ENCODE results near the gene CEMIP.

CEMIP gene

DNA sequence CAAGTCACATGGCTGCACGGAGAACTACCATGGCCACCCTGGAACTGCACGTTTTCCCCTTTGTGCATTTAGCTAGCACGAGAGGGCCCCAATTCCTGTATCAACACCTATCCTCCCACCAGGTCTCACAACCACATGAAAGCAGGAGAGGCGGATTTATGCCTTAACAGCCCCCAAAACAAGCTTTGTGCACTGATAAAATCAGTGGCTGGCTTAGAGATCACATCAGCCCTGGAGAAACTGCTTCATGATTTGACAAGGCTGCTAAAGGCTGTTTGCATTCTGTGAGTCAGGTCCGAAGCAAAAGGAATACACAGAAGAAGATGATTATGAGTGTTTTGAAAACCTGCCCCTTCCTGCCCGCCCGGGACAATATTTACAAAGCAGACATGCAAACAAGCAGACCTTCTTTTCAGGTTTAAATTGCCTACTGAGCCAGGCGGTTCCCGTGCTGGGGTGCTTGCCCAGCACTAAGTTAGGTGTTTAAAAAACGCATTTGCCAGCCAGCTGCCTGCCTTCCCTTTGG lies 25.9 kb downstream of the CEMIP start:
- TF ChIP-seq ZNF274 (IDR thresholded peaks at IDR 0.05; ENCODE audit: low read depth, low read length), result no peak
- no peak overlapping the region for H3K4me3 ChIP-seq (ENCODE audit: low read length)

DNA sequence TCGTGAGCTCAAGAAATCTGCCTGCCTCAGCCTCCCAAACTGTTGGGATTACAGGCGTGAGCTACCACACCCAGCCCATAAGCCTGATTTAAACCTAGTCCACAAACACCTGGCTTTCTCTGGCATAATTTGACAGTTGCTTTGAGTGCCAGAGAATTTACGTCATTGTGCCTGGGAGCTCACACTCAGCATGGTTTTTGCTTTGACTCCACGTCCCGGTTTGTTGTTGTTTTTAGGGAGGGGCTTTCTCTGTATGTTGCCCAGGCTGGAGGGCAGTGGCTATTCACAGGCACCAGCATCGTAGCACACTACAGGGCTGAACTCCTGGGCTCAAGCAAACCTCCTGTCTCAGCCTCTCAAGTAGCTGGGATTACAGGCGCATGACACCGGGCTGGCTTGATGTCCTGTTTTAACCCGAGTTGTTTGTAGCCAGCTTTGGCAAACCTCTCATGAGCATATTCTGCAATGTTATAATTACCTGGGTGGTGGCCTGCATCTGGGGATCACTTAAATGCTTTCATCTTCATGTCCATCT lies 32.7 kb downstream of the CEMIP start:
- no peak for TF ChIP-seq ZNF274 (IDR thresholded peaks at IDR 0.05; ENCODE audit: low read depth, low read length)

DNA sequence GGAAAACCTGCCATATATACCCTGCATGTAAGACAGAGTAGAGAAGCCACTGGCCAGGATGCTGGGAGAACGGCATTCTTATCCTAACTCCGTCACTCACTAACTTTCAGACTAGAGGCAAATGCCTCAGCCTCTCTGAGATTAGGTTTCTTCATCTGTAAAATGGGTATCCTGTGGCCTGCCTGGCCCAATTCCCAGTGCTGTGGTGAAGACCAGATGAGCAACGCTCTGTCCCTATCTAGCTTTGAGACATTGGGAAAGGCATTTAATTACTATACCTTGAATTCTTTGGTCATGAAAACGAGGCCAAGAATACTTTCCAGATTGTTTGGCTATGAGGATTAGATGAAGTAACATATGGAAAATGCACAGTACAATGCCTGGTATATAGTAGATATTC lies 35.9 kb downstream of the CEMIP start:
- no peak overlapping the region for H3K4me3 ChIP-seq (ENCODE audit: low read length)
- no peak for TF ChIP-seq ZNF274 (IDR thresholded peaks at IDR 0.05; ENCODE audit: low read depth, low read length)

More for the DNA sequence above, 32.7 kb downstream of the CEMIP start:
- no peak overlapping the region for H3K4me3 ChIP-seq (ENCODE audit: low read length)

DNA sequence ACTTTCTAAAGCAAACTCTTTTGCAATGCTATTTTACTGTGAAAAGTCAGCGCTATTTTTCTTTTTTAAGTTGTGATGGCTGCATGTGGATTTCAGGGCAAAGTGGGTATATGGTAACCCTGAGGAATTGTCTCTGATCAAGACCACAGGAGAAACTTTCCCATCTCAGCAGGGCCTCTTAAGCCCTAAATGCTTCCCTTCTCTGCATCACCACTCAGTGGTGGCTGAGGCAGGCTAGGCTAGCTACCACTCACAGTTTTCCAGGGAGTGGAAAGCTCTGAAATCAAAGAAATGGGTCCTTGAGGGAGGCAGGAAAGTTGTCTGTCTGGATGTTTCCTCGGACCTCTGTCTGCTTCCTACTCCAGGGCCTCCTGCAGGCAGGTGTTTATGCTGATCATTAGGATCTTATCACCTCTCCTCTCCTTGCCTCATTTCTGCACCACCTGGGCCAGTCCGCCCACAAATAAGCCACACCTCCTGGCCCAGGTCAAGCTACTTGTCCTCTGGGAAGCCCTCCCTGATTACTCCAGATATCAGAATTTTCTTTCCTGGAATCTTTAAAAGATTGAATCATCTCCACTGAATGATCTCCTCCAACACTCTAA lies 37.0 kb downstream of the CEMIP start:
- no peak overlapping the region for H3K4me3 ChIP-seq (ENCODE audit: low read length)
- TF ChIP-seq ZNF274 (IDR thresholded peaks at IDR 0.05; ENCODE audit: low read depth, low read length), result no peak

DNA sequence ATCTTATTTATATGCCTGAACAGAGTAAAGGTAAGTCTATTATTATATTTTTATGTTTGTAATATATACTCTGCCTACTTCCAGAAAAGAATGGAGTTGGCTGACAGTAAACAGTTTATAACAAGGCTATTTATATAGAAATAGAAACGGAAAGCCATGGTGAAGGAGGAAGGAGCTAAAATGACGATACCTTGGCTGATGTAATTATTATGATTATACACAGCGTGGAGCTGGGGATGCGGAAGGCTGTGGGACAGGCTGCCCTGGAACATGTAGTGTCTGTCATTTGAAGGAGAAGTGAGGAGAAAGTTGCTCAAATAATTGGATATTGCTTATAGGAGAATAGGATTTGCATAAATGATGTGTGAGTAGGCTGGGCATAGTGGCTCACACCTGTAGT lies 37.8 kb downstream of the CEMIP start:
- no peak for TF ChIP-seq ZNF274 (IDR thresholded peaks at IDR 0.05; ENCODE audit: low read depth, low read length)
- no peak overlapping the region for H3K4me3 ChIP-seq (ENCODE audit: low read length)

DNA sequence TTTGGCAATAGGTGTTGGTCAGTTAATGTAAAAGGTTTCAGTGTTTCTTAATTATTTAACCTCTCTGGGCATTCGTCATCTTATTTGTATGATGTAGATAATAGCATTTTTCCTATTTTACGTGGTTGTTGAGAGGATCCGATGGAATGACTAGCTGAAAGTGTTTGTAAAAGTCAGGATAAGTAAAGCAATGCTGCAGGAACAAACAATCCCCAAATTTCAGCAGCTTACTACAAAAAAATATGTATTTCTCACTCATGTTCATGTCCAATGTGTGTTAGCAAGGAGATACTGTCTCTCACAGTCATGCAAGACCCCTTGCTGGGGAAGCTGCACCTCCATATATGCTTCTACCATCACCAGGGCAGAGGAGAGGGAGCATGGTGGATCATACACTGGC lies 38.7 kb downstream of the CEMIP start:
- H3K4me3 ChIP-seq (ENCODE audit: low read length), result no peak overlapping the region
- no peak for TF ChIP-seq ZNF274 (IDR thresholded peaks at IDR 0.05; ENCODE audit: low read depth, low read length)

DNA sequence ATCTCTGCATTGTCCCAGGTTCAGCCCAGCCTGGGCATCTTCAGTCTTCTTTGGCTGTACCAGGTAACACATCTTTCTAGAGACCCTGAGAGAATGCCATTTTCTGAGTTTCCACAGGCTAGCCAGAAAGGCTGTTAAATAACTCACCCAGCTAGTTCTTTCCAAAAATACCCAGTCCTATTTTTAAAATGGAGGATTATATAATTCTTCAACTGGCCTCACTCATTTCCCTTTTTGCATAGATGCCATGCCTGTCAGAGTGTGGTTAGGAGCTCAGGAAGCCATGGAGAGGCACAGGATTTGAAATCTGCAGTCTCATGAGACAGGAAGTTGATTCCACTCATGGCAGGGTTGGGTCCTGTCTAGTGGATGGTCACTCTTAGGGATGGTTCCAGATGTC lies 39.8 kb downstream of the CEMIP start:
- H3K4me3 ChIP-seq (ENCODE audit: low read length), result no peak overlapping the region
- TF ChIP-seq ZNF274 (IDR thresholded peaks at IDR 0.05; ENCODE audit: low read depth, low read length), result no peak

DNA sequence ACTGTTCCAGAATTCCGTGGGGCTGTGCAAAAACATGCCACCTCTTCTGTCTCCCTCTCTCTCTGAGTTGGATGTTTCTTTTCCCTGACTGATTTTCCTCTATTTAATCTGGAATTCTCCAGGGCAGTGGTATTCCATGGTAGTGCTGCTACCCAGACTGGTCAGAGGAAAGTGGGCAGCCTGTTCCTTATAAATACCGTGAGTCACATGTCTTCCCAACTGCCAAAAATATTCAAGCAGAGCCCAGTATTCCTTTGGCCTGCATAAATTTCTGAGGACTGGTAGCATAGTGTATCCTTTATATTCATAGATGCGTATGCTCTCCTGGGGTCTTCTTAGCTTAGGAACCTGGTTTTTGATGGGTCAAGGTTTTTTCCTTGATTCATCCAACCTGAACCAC lies 40.9 kb downstream of the CEMIP start:
- TF ChIP-seq ZNF274 (IDR thresholded peaks at IDR 0.05; ENCODE audit: low read depth, low read length), result no peak
- no peak overlapping the region for H3K4me3 ChIP-seq (ENCODE audit: low read length)

DNA sequence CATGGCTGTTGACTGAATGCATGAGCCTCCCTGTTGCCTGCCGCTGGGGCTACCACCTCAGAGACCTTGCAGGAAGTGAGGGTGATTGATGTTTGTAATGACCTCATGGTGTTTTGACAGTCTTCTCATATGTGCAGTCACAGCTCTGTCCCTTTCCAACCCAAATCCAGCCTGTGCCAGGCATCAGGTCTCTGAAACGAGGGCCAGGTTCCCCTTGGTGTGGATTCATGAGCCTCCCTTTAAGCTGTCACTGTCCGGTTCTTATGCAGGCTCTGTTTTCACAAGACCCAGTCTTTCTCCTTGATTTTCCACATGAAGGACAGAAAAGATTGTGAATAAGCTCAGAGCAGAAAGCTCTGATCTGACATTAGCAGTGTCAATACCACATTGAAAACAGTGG lies 43.1 kb downstream of the CEMIP start:
- no peak overlapping the region for H3K4me3 ChIP-seq (ENCODE audit: low read length)
- TF ChIP-seq ZNF274 (IDR thresholded peaks at IDR 0.05; ENCODE audit: low read depth, low read length), result no peak

DNA sequence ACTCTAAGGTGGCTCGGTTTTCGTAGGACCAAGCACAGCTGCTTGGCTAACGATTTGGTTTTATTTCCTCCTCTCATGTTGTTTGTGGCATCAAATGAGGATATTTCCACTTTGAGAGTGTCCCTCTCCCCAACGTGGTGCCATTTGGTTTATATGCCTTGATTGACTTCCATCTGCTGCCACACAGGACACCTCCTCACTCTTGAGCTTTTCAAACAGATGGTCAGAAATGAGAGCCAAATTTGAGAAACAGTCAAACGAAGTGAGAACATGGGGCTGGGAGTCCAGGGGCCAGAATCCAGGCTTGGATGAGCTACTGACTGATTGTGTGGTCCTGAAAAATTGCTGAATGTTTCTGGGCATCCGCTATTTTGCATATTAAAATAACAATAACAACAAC lies 43.5 kb downstream of the CEMIP start:
- no peak overlapping the region for H3K4me3 ChIP-seq (ENCODE audit: low read length)
- TF ChIP-seq ZNF274 (IDR thresholded peaks at IDR 0.05; ENCODE audit: low read depth, low read length), result no peak

DNA sequence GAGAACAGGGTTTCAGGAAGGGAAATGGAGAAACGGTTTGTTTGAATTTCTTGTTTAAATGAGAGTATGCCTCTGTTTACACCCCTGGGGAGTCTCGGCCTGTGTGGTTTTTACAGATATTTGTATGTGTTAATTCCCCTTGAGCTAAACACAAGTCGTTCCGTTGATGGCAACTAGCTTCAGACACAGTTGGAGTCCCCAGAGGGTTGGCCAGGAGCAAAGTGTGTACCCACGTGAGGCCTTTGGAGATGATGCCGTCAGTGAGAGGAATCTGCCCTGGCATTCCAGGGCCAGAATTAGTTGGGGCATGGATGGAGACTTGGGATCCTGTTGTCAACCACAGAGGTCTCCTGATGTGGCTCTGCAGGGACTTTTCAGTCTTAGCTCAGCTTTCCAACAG lies 44.0 kb downstream of the CEMIP start:
- no peak for TF ChIP-seq ZNF274 (IDR thresholded peaks at IDR 0.05; ENCODE audit: low read depth, low read length)
- no peak overlapping the region for H3K4me3 ChIP-seq (ENCODE audit: low read length)

DNA sequence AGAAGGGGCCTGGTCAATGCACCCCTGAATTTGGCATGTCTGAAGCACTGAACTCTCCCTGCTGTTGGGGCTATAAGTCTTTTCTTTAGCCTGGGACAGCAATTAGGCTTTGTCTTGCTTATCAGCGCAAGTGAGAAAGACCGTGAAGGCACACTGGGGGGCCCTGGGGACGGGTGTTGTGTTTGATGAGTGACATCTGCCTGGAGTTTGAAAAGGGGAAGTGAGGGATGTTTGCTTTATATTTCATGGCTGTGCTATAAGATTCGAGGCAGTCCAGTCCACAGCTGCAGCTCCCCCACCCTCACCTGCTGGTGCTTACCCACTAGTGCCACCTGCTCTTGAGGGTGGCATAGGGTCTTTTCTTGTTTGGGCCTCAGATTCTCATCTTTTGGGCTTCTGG lies 44.8 kb downstream of the CEMIP start:
- TF ChIP-seq ZNF274 (IDR thresholded peaks at IDR 0.05; ENCODE audit: low read depth, low read length), result no peak
- H3K4me3 ChIP-seq (ENCODE audit: low read length), result no peak overlapping the region

DNA sequence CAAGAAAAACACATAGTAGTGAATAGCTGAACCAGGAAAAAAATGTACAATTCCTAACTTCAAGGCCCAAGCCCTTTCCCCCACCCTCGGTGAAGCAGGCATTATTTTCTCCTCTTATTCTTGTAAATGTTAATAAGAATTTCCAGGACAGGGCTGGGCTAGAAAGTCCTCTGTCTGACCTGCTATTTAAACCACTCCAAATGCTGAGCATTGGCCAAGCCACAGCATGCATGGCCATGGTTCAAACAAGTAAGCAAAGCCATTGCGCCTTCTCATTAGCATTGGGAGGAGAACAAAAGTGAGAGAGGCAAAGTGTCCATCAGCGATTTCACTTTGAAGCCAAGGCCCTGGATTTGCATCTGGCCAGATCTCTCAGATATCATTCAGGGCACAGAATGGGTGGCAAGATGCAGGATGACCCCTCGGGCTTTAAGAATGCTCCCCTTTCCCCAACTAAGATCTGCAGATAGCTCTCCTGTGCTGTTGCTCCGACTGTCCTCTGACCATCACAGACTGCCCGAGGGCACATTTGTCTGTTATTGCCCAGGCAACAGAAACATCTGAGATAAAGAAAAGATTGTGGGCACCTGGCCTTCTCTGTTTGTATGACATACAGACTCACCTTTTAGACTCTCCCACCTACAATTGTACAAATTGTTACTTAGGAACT lies 46.3 kb downstream of the CEMIP start:
- no peak overlapping the region for H3K4me3 ChIP-seq (ENCODE audit: low read length)
- TF ChIP-seq ZNF274 (IDR thresholded peaks at IDR 0.05; ENCODE audit: low read depth, low read length), result no peak

DNA sequence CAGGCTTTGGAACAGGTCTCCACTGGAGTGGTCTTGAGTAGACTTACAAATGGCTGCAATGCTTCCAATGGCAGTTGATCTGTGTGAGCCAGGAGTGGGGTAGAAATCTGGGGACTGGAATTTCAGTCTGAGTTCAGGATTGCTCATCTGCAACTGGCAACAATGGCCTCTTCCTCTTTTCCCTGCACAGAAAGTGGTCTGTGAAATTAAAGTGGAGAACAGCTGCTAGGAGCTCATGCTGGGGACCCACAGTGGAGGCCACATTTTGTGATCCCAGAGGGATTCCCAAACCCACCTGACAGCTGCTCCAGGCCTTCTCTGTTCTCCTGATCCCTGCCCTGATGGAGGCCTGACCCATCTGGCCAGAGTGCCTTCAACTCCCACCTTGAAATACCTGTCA lies 49.6 kb downstream of the CEMIP start:
- H3K4me3 ChIP-seq (ENCODE audit: low read length), result no peak overlapping the region
- no peak for TF ChIP-seq ZNF274 (IDR thresholded peaks at IDR 0.05; ENCODE audit: low read depth, low read length)

DNA sequence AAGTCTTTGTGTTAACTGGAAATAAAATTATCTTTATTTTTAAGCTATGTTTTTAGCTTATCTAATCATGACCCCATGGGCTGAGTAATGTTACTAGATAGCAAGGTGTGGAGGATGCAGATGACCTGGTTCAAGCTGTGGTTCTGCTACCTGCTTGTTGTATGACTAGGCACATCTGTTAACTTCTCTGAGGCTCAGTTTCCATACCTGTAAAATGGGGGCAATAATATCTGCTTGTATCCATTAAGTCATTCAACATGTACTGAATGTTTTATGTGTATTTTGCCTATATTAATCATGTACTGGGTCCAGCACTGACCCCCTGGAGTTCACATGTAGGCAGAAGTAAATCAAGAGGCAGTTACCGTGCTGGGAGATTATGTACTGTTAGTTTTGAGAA lies 51.5 kb downstream of the CEMIP start:
- TF ChIP-seq ZNF274 (IDR thresholded peaks at IDR 0.05; ENCODE audit: low read depth, low read length), result no peak
- no peak overlapping the region for H3K4me3 ChIP-seq (ENCODE audit: low read length)

Measured in GM08714 (cell line).